ENCODE results near the gene SLC9A9.
"Not testable (repeated sequence)": the region's sequence is repeated elsewhere in the genome, so short reads cannot be mapped to it uniquely, and the experiment has no call there.

Gene SLC9A9

DNA sequence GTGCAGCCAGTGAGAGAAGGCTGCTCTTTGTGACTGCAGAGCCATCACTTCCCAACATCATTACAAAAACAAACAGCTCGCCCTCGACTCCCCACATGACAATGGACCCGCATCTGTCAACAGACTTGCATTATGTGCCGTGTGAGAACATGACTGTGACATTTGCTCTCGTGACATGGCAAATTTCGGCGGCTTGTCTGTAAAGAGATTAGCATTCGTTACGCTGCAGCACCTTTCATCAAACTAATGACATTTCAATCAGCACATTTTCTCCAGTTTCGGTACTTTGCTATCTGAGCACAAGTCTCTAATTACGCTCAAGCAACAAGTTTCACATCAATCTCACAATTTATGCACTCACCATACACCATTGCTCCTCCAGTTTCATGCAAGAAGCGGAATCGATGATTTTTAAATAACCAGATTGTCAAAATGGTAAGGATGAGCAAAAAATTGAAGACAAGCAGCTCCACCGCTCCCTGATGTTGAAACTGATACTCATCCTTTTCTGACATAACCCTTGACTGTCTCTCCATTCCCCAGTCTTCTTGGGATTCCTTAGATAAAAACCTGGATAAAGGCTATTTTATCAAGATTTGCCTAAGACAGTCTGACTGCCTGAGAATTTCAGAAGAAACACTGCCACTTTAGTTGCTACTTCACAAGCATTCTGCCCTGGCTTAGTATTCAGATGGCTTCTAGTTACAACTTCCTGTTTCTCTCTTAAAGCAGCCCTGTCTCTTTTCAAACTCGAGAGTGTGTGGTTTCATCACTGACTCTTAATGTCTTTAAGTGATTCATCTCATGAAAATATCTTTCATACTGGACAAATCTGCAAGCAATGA, at the start of gene SLC9A9:
Gene SLC9A9 (minus strand): TSS at position 682 of the 845 bp plus-strand sequence. CDS start 146 bp downstream, at position 536.
- peak; percentile 64 for DNase-seq (ENCODE audit: low spot score)

DNA sequence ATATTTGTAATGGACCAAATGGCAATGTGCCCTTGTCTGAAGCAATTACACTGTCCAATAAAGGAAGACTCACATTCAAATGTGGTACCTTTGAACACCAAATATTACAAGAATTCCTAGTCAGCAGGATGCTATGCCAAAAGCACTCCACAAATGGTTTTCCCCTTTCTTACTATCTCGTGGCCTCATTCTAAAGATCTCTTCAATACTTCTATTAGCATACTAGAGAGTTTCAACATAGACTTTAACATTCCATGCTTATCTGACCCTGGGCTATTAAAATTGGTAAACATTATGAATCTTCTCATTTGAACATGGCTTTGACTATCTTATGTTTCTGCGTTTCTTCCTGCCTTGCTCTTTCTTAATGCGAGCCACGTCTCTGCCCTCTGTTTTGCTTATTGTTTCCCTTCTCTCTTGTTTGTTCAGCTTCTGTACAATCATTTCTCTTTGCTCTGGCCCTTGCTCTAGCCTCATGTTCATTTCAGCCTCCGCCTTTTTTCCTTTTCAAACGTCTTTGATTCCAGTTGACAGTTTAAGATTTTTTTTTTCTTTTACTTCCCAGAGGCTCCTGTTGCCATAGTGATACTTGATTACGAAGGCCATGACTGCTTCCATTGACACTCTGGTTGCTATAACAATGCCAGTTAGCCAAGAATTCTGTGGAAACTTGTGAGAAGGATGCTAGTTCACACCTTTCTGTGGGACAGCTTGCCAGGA, 49.5 kb upstream of the SLC9A9 start:
- DNase-seq (ENCODE audit: low spot score), result peak; percentile 40

- no peak for DNase-seq (ENCODE audit: low spot score)
Observed at GRCh38 chr3:143896486-143896885, 48.2 kb upstream of the SLC9A9 start.

GRCh38 chr3:143895805-143896204, 47.5 kb upstream of the SLC9A9 start:
- no peak for DNase-seq (ENCODE audit: low spot score)

DNA sequence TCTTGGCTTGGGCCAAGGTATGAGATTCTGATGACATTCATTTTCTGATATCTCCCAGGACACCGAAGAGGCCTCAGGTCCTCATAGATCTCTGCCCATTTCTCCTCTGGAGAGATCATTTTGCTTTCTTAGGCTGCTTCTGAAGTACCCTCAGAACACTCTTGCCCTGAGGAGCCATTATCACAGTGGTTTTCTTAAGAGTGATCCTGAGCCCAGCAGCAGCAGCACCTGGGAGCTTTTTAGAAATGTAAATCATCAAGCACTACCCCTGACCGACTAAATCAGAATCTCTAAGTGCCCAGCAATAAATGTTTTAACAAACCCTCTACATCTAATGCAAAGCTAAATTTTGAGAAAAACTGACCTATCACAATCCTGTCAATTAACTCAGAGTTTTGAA, 40.6 kb upstream of the SLC9A9 start:
- no peak for DNase-seq (ENCODE audit: low spot score)

DNA sequence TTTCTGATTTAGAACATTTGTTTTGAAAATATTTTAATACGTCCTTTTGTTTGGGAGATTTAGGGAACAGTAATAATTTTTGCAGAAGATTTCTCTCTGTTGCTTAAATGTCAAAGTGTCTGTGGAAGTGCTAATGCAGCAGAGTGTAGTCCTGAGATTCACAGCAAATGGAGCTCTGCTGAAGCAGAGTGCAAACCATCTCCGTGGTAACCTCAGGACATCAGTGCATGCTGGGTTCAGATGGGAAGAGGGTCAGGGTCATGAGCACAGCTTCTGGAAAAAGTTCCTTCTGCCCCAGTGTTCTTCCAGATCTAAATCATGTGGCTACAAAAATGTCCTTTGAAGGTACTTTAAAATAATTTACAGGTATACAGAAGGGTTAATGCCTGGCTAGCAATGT, 39.9 kb upstream of the SLC9A9 start:
- no peak for DNase-seq (ENCODE audit: low spot score)

DNA sequence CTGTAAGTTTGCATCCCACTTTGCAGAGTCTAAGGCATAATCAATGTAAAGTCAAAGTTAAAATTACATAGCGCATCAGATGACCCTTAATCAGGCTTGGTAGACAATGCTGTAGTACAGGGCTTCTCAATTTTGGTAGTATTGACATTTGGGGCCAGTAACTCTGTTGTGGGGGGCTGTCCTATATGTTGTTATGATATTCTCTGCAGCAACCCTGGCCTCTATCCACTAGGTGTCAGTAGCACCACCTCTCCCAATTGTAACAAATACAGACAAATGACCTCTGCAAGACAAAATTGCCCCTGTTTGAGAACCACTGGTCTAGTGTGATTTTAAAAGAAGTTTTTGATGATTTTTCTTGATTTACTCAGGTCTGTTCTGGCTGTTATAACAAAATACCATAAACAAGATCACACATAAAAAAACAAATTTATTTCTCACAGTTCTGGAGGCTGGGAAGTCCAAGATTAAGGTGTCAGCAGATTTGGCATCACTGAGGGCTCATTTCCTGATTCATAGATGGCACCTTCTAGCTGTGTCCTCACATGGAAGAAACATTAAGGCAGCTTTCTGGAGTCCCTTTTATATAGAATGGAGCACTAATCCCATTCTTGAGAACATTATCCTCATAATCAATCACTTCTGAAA, 37.6 kb upstream of the SLC9A9 start:
- DNase-seq (ENCODE audit: low spot score), result peak; percentile 57

DNA sequence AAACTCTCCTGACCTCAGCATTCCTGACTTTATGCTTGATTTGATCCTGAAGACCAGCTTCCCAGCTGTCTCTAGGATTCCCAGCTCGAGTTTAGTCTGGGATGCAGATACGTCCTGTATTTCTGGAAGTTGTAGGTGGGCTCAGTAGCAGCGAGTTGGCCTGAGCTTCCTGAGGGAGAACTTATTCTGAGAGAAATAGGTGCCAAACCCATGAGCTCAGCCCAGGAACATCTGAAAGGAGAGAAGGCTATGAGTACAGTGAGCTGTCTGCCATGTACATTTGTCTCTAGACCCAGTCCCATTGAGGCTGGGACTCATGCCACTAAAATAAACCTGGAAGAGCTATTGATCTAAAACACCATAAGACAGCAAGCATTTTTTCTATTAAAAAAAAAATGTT, 36.6 kb upstream of the SLC9A9 start:
- DNase-seq (ENCODE audit: low spot score), result no peak

- no peak for DNase-seq (ENCODE audit: low spot score)
Observed at GRCh38 chr3:143883151-143883550, 34.9 kb upstream of the SLC9A9 start.

GRCh38 chr3:143881095-143881494, 32.8 kb upstream of the SLC9A9 start:
- no peak for DNase-seq (ENCODE audit: low spot score)

- DNase-seq (ENCODE audit: low spot score), result no peak
Observed at GRCh38 chr3:143875546-143875945, 27.3 kb upstream of the SLC9A9 start.

GRCh38 chr3:143873553-143873952, 25.3 kb upstream of the SLC9A9 start:
- DNase-seq (ENCODE audit: low spot score), result not testable (repeated sequence)

DNA sequence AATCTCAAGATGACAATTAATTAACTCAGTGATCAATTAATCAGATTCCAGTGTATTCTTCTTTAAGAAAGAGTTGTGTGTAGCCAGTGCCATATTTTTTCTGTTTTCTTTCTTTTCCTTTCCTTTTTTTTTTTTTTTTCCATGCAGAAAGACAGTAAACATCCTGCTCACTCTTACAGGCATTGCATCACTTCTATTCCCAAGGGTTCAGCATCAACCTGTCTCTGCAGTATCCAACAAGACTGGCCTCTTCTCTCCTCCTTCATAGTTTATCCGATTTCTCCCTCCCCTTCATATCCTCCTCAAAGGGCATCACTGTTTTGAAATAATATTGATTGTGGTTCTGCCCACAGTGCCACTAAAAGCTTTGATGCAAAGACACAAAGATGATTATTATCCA, 17.0 kb upstream of the SLC9A9 start:
- no peak for DNase-seq (ENCODE audit: low spot score)

DNA sequence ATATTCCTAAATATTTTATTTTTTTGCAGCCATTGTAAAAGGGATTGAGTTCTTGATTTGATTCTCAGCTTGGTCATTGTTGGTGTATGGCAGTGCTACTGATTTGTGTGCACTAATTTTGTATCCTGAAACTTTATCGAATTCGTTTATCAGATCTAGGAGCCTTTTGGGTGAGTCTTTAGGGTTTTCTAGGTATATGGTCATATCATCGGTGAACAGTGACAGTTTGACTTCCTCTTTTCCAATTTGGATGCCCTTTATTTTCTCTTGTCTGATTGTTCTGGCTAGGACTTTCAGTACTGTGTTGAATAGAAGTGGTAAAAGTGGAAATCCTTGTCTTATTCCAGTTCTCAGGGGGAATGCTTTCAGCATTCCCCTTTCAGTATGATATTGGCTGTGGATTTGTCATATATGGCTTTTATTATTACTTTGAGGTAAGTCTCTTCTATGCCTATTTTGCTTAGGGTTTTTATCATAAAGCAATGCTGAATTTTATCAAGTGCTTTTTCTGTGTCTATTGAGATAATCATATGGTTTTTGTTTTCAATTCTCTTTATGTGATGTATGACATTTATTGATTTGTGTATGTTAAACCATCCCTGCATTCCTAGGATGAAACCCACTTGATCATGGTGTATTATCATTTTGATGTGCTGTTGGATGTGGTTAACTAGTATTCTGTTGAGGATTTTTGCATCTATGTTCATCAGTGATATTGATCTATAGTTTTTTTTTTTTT, 11.4 kb upstream of the SLC9A9 start:
- no peak for DNase-seq (ENCODE audit: low spot score)

DNA sequence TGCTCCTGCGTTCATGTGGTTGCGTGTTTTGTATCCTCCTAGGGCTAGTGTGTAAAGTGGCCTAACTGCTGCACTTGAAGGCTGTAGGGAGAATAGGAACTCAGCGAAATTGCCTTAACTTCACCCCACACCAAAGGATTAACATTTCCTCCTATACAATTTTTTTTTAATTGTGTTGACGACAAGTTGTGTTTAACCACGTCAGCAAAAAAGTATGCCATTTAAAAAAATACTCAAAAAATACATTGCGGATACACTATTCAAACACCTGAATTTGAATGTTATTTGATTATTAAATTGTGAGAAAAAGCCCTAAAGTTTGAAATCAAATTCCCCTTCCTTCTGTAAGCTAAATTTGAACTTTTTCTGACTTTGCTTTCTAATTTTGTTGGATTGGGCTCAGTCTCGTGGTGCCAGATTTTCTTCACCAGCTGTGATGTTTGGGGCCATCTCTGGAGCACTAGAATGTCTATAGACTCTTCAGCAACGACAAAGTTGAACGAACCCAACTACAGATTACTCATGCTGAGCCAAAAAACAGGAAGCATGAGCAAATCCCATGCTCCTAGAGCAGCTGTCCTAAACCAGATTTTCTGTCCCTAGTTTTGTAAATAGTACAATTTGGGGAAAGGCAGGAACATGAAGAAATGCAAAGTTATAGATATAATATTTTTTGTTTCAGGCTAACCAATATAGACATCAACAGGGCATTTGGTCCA, 8.1 kb upstream of the SLC9A9 start:
- DNase-seq (ENCODE audit: low spot score), result no peak

DNA sequence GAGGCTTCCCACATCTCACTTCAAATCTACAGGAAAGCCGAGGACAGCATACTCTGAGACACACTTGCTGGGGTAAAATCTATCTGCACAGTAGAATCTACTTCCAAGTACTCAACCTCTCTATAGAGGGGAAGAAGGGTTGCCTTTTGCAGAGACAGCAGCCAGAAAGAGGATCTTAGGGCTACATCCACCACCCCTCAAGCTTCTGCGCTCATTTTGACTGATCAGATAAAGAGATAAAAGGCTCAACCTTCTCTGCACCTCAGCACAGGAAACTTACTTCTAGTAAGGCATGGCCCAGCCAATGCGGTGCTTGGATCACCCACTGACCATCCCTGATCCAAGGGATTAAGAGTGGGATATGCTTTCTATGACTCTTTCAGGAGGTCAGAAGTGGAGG, 6.9 kb upstream of the SLC9A9 start:
- no peak for DNase-seq (ENCODE audit: low spot score)

DNA sequence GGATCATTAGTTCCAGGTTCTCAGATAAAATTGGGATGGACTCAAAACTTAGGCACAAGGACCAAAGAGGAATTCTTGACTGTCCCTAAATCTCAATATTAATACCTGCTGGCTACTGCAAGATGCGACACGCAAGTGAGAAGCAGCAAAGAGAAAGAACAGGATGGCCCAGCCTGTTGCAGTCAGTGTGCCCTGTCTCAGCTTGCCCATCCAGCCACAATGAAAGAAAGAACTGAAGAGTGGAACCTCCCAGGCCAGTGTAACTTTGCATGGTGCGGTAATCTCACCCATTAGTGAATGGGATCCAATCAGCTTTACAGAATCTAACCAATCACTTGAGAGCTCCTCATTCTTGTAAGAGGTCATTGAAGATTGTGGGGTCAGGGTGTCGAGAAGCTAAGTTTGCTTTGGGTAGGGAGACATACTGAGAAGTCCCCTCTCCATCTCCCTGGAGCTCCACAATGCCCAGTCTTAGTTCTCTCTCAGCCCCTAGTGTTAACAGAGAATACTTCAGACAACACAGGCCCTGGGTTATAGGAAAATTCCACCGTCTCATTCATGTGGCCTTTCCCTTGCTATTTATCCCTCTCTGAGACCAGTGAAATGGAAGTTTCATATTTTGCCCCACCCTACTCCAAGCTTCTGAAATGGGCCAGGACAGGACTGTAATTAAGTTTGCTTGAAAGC, 3.2 kb upstream of the SLC9A9 start:
- no peak for DNase-seq (ENCODE audit: low spot score)

- no peak for DNase-seq (ENCODE audit: low spot score)
Observed at GRCh38 chr3:143850877-143851276, 2.6 kb upstream of the SLC9A9 start.

DNA sequence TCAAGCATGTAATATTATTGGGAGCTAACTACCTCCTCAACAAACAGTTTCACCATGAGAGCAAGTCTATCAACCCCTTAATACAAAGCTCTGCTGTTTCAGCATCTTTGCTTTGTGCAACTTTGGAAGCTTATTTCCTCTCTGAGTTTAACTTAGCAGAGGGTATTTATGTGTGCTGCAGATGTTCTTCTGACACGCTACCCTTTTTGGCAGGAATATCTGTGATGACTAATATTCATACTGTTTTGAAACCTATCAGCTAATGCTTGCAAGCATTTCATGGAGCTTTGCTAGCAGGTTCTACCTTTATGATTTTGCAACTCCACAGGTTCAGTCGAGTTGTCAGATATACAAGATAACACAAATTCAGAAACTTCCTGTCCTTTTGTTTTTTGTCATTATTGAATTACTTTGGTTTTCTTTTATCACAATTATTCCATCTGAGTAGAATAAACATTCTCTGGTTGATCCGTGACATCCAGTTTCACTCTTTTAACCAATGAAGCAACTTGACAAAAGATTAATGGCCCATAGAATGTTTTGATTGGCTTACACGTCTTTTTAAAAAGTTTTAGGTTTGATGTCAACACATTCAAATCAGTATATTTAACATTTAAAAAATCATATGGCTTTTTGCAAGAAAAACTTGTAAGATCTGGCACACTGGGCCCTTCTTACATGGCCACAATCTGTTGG, 1.7 kb upstream of the SLC9A9 start:
- peak; percentile 70 for DNase-seq (ENCODE audit: low spot score)

DNA sequence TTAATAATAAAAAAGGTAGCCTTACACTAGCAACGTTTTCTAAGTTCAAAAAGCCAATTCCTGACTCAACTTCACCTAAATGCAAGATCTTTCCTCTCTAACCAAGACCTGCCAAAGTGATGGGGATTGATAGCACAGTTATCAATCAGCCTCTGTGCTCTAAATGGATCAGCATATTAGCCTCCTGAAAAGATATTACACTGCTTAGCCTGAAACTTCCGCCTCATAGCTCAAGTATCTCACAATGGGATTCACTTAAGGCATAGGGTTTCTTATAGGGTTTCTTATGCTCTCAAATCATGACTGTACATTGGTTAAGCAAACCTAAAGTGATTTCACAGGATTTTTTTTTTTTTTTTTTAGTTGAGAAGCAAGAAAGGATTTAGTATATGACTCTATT, 436 bp upstream of the SLC9A9 start:
- no peak for DNase-seq (ENCODE audit: low spot score)

Data from AG20443 (cell line).